Erythroblast (primary cell): Measurements from ENCODE around the gene ABHD14A.

Experiments
- GATA1 ChIP-seq: IDR thresholded peaks from 2 replicates; pipeline ENCODE4 v1.6.1; 2011; ENCODE audit warnings: low read depth, mild to moderate bottlenecking, control low read depth, low read length, moderate library complexity
- POLR2A ChIP-seq: IDR thresholded peaks from 2 replicates; pipeline ENCODE4 v1.6.1; 2011; ENCODE audit warnings: mild to moderate bottlenecking, low read length

GRCh38 chr3:51934139-51934850 lies 40.6 kb upstream of the ABHD14A start:
- TF ChIP-seq POLR2A, result no peak
- TF ChIP-seq GATA1, result no peak
